Renal cortex interstitium (tissue), 11 donors: ENCODE measurements around the gene IFI30. TPM values are rescaled to one million over a fixed set of nuclear protein-coding genes. Genes with fewer than 3 reads are reported as not detected.
A peak's percentile ranks its signal among the peaks of the same experiment; 100 is the strongest.

Experiments used
- DNase-seq, 11 donors: peaks; one replicate each; pipeline ENCODE4 v3.0.0-alpha.2; 2013; ENCODE audit warnings: low read depth in 9 of 11, low spot score in 4 of 11; ENCODE audit errors: extremely low read depth in 1 of 11
- polyA plus RNA-seq, 3 donors: library from polyadenylated mRNA; unstranded; fragments of 120-200 nt; gene quantifications; one replicate each; pipeline ENCODE4 v1.2.1, GENCODE V29; 2013; ENCODE audit not compliant: insufficient read length in 3 of 3

The IFI30 gene
- polyA plus RNA-seq, 3 donors, result 11.4 to 20.4 (median 11.7) TPM

- DNase-seq, result peak in 3 of 11 donors; percentile 54 to 66 (median 62)
These were observed 12.5 kb upstream of the IFI30 start for GRCh38 chr19:18160971-18161635.

GRCh38 chr19:18161636-18162002 lies 12.0 kb upstream of the IFI30 start:
- no peak for DNase-seq

- DNase-seq, result no peak
These were observed 9.5 kb upstream of the IFI30 start for GRCh38 chr19:18164072-18164471.

GRCh38 chr19:18165794-18166544 lies 7.6 kb upstream of the IFI30 start:
- no peak for DNase-seq

- no peak for DNase-seq
These were observed 6.6 kb upstream of the IFI30 start for GRCh38 chr19:18167011-18167410.

GRCh38 chr19:18167975-18168645 lies 5.5 kb upstream of the IFI30 start:
- DNase-seq, result no peak

- DNase-seq, result no peak
These were observed 4.8 kb upstream of the IFI30 start for GRCh38 chr19:18168673-18169381.

- no peak for DNase-seq
These were observed 2.8 kb upstream of the IFI30 start for GRCh38 chr19:18170714-18171255.

GRCh38 chr19:18171605-18172327 lies 1.8 kb upstream of the IFI30 start:
- no peak for DNase-seq

- no peak for DNase-seq
These were observed 1.1 kb upstream of the IFI30 start for GRCh38 chr19:18172331-18173053.

- no peak for DNase-seq
These were observed 500 bp upstream of the IFI30 start for GRCh38 chr19:18173054-18173571.

GRCh38 chr19:18174983-18175382 lies 1.4 kb downstream of the IFI30 start:
- DNase-seq, result no peak

GRCh38 chr19:18176367-18177310 lies 3.0 kb downstream of the IFI30 start:
- DNase-seq, result no peak

GRCh38 chr19:18179957-18180356 lies 6.3 kb downstream of the IFI30 start:
- DNase-seq, result no peak

GRCh38 chr19:18183529-18183928 lies 9.9 kb downstream of the IFI30 start:
- no peak for DNase-seq

- no peak for DNase-seq
These were observed 11.9 kb downstream of the IFI30 start for GRCh38 chr19:18185538-18185937.

- no peak for DNase-seq
These were observed 16.7 kb downstream of the IFI30 start for GRCh38 chr19:18190278-18190677.
